Body of pancreas (tissue), 4 donors: ENCODE measurements around the gene ZNF335.

ENCODE experiments used
- CTCF ChIP-seq, 7 experiments: fragments of 450-650 bp in 4 of 7; fragments of 200-600 bp in 3 of 7; sonication (generic) in 3 of 7; IDR thresholded peaks; one replicate each; pipeline ENCODE4 v1.5.1; 2016 to 2019; ENCODE audit warnings: antibody characterized with exemption in 7 of 7
- POLR2A ChIP-seq, 3 donors: fragments of 450-650 bp; IDR thresholded peaks; one replicate each; pipeline ENCODE4 v1.6.1; 2016; ENCODE audit warnings: antibody characterized with exemption in 3 of 3, mild to moderate bottlenecking in 2 of 3

DNA sequence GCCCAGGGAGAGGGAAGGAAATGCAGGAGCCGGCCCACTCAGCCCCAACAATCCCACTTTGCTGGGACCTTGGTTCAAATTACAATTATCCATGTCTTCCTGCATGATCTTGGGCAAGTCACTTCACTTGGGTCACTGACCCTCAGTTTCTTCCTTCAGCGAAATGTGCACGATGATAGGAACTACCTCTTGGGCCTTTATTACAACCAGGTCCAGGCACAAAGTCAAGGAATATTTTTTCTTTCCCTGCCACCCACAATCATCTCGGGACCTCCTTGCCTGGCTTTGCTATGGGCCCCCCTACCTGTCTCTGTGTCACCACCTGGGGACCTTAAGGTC is 59.7 kb downstream of the ZNF335 start:
- no peak for TF ChIP-seq CTCF (IDR thresholded peaks at IDR 0.05)
- TF ChIP-seq POLR2A (IDR thresholded peaks at IDR 0.05): no peak
